ENCODE results near the gene AURKAIP1.
"Not testable (repeated sequence)": the region's sequence is repeated elsewhere in the genome, so short reads cannot be mapped to it uniquely, and the experiment has no call there.

The AURKAIP1 gene

GRCh38 chr1:1406101-1406820, 31.3 kb upstream of the AURKAIP1 start:
- peak overlapping the region; percentile 97 for H3K4me3 ChIP-seq (replicated peaks; ENCODE audit: low read depth, low read length)
- H3K36me3 ChIP-seq (ENCODE audit: control insufficient read depth, insufficient read depth, low read length) = peaks cover 16% of the 10 kb centered on the region
- TF ChIP-seq CTCF (IDR thresholded peaks at IDR 0.05; ENCODE audit: insufficient read depth, low read length, poor library complexity, severe bottlenecking) = peak; percentile 6
- DNase-seq (ENCODE audit: extremely low read depth, insufficient read length) = no peak
- H3K27me3 ChIP-seq (replicated peaks; ENCODE audit: control insufficient read depth, insufficient read depth, low read length) = no peaks in the 10 kb centered on the region

DNA sequence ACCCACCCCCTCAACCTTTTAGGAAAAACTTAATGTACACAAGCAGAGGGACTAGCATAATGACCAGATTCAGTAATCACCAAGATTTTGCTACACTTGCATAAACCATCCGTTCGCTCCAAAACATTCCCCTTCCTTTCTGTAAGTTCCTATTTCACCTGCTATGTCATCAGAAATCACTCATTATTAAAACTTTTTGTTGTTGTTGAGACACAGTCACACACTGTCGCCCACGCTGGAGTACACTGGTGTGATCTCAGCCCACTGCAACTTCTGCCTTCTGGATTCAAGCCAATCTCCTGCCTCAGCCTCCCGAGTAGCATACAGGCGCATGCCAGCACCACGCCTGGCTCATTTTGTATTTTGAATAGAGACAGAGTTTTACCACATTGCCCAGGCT, 28.6 kb upstream of the AURKAIP1 start:
- H3K36me3 ChIP-seq (ENCODE audit: control insufficient read depth, insufficient read depth, low read length) = peaks cover 24% of the 10 kb centered on the region
- no peak for DNase-seq (ENCODE audit: extremely low read depth, insufficient read length)

GRCh38 chr1:1402901-1403392, 27.9 kb upstream of the AURKAIP1 start:
- H3K36me3 ChIP-seq (ENCODE audit: control insufficient read depth, insufficient read depth, low read length) = peaks cover 24% of the 10 kb centered on the region
- H3K4me3 ChIP-seq (replicated peaks; ENCODE audit: low read depth, low read length) = not testable (repeated sequence)

More for the DNA sequence above, 28.6 kb upstream of the AURKAIP1 start:
- no peaks in the 10 kb centered on the region for H3K27me3 ChIP-seq (replicated peaks; ENCODE audit: control insufficient read depth, insufficient read depth, low read length)
- H3K4me3 ChIP-seq (replicated peaks; ENCODE audit: low read depth, low read length) = no peak overlapping the region
- no peak for TF ChIP-seq CTCF (IDR thresholded peaks at IDR 0.05; ENCODE audit: insufficient read depth, low read length, poor library complexity, severe bottlenecking)

DNA sequence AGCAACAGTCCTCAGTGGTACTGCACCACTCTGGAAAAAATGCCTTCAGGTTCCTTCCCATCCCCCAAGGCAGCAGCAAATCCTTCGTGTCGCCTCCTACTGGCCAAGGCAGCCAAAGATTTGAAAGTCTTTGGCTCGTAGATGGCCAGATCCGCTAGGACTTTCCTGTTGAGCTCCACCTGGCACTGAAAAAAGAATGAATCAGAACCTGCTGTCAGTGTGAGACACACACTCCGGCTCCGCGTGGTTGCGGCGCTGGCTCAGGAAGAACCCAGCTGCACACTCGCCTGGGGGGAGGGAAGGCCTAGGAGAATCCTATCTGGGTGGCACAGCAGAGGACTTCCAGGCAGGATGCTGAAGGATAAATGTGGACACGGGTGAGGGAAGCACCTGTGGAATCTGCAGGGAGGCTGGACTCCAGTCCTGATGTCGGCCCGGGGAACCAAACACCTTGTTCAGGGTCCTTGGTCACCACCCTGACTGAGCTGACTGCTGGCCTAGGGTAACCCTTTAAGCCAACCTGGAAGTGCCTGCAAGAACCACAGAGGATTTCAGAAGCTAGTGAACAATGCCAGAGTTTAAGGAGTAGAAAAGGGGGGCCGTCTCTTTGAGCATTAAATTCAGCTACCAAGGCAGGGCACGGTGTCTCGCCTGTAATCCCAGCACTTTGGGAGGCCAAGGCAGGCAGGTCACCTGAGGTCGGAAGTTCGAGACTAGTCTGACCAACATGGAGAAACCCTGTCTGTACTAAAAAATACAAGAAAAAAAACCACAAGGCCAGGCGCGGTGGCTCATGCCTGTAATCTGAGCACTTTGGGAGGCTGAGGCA, 27.3 kb upstream of the AURKAIP1 start:
- TF ChIP-seq CTCF (IDR thresholded peaks at IDR 0.05; ENCODE audit: insufficient read depth, low read length, poor library complexity, severe bottlenecking) = peak; percentile 66
- no peak overlapping the region for H3K4me3 ChIP-seq (replicated peaks; ENCODE audit: low read depth, low read length)
- no peak for DNase-seq (ENCODE audit: extremely low read depth, insufficient read length)
- H3K36me3 ChIP-seq (ENCODE audit: control insufficient read depth, insufficient read depth, low read length) = peaks cover 25% of the 10 kb centered on the region
- no peaks in the 10 kb centered on the region for H3K27me3 ChIP-seq (replicated peaks; ENCODE audit: control insufficient read depth, insufficient read depth, low read length)

More at GRCh38 chr1:1402901-1403392, 27.9 kb upstream of the AURKAIP1 start:
- H3K27me3 ChIP-seq (replicated peaks; ENCODE audit: control insufficient read depth, insufficient read depth, low read length); DNase-seq (ENCODE audit: extremely low read depth, insufficient read length): not testable (repeated sequence)

DNA sequence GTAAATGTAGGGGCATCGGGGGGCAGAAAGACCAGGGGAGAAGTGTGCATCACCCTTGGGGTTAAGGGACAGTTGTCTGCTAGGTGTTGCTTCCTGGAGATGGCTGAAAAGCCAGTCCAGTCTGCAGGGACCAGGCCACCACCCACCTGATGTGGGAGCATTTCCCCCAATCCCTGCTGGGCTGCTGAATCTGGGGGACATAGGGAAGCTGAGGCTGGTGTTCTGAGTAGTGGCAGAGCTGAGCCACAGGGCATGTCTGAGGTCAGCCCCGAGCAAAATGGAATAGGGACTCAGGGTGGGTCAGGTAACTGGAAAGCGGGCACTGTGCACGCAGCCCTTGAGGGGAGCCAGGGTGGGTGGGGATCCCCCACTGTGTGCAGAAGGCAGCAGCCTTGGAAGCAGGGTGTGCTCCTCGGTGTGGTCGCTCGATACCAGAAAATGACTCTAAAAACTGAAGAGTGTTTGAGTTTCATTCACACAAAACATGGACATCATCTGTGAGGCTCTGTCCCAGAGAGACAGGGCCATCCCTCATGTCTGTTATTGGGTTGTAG, 26.5 kb upstream of the AURKAIP1 start:
- no peaks in the 10 kb centered on the region for H3K27me3 ChIP-seq (replicated peaks; ENCODE audit: control insufficient read depth, insufficient read depth, low read length)
- peaks cover 26% of the 10 kb centered on the region for H3K36me3 ChIP-seq (ENCODE audit: control insufficient read depth, insufficient read depth, low read length)
- H3K4me3 ChIP-seq (replicated peaks; ENCODE audit: low read depth, low read length) = no peak overlapping the region
- DNase-seq (ENCODE audit: extremely low read depth, insufficient read length) = no peak
- no peak for TF ChIP-seq CTCF (IDR thresholded peaks at IDR 0.05; ENCODE audit: insufficient read depth, low read length, poor library complexity, severe bottlenecking)

Measured in GM06990 (cell line).